HG03460 (cell line): ENCODE measurements around the gene QRFP.

Experiments used
- ATAC-seq: cut with Tn5 transposase; IDR thresholded peaks from one replicate; pipeline ENCODE4 v1.9.1; 2021; ENCODE audit not compliant: unreplicated experiment

The QRFP gene

DNA sequence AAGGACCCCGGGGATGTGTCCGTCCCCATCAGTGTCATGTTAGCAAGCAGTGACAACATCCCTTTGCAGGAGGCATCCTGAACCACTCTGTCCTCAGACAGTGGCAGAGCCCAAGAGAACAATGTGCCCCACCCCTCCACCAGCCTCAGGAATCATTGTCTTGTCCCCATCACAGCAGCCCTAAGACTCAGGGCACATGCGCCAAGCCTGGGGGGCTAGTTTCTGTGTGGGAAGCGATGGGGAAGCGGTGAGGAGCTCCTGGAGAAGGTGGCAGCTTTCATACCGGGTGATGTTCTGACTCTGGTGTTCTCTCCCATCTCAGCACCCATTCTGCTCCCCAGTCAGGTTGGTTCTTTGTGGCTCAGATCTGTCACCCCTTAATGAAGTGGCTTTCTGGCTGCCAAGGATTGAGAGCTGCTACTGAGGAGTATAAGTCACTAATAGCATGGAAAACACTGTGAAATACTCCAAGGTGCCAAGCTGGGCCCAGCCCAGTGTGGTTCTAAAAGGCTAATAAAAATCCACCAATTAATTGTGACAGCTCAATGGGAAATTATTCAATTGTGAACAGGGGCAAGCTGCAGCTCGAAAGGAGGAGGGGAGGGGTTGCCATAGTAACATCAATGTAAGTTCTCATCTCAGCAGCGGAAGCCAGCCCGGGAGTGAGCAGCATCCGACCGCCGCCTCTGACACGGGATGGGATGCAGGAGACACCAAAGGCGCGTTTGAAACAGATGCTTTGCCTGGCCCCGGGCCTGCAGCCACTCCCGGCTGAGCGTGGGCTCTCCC, 4.7 kb downstream of the QRFP start:
- no peak for ATAC-seq

DNA sequence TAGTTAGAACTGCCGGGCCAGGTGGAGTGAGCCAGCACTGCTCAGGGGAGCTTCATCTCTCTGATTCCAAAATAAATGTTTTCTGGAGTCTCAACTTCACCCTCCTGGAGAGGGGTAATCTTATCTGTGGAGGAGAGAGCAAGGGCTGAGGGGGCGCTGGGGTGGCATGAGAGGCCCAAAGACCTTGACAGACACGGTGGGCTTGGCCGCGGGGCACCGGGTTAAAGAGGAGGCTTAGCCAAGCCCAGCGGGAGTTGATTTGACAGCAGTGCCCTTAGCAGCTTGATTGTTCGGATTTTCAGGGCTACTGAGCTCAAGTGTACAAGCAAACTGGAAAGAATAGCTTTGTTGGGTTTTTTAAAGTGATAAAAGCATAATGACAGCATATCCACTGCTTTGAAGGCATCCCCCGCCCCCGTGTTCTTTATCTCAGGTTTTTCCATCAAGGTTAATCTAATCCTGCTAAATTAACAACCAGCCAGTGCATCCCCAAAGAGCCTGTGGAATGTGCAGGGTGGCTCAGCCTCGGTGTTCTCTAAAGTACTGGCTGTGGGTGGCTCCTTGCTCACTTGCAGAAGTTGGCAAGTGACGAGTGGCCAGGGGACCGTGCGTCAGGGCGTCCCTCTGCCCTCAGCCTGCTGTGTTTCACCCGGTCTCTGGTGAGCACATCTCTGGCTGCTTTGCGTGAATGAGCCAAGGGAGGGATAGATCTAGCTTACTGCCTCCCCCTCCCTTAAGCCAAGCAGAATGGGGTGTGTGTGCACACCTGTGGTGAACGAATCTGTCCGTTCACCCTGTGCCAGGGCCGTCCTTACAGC, 5.5 kb downstream of the QRFP start:
- ATAC-seq: no peak

DNA sequence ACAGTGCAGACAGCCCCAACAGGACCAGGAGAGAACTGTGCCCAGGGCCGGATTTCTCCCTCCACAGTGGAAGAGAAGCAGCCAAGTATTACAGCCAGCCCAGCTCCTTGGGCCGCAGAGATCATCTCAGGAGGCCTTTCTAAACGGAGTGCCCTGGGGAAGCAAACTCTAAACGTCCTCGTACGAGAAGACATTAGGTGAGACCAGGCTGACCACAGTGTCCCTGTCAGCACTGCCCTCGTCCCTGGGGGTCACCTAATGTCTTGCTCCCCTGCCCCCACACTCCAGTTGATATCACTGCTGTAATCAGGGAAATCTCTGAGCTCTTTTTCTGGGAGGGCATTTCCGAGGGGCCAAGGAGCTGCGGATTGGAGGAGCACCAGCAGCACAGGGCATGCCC, 6.5 kb downstream of the QRFP start:
- no peak for ATAC-seq

DNA sequence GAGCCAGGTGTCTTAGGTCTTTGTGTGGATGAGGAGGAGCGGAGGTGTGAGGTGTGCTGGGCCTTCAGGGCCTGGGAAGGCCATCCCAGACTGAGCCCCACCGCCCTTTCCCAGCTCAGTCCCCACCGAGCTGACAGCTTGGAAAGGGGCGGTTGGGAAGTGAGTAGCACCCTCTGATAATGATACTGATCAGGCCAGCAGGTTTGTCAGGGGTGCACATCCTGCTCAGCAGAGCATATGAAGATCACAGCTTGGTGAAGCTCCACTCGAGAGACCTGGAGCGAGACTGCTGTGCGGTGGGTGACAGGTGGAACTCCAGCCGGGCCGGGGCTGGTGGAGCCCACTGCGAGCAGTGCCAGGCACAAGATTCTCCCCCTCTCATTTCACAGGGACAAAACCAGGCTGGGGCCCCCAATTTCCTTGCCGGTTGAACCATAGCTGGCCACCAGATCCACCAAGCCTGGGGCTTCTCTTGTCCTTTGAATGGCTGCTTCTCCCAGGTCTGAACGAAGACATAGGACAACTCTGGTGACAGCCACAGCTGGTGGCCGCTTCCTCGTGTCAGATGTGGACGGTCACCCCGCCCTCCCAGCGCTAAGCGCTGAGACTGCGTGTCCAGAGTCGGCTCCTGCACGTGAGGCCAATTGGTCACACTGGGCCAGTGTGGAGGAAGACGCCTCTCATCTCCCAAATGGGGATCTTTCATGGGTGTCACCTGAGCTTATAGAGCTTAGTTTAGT, 8.3 kb downstream of the QRFP start:
- ATAC-seq: no peak

DNA sequence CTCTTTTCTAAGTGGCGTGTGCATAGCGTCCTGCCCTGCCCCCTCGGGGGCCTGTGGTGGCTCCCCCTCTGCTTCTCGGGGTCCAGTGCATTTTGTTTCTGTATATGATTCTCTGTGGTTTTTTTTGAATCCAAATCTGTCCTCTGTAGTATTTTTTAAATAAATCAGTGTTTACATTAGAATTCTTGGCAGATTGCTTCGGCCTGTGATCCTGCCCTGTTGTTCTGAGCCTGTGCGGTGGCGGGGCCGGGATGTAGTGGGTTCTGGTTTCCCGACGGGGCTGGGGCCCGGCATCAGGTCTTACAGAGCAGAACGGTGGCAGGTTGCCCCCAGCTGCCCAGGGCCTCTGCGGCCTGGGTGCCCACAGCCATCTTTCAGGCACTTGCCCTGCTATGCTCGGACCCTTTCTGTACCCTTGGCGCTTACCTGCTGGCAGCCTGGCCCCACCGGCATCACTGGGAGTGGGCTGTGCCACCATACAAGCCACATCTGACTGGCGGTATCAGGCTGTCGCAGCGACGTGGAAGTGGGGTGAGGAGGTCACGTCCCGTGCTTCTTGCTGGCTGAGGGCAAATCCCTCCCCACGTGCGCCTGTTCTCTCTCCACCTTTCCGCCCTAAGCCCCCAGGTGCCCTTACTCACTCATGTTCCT, 9.0 kb downstream of the QRFP start:
- ATAC-seq: no peak

DNA sequence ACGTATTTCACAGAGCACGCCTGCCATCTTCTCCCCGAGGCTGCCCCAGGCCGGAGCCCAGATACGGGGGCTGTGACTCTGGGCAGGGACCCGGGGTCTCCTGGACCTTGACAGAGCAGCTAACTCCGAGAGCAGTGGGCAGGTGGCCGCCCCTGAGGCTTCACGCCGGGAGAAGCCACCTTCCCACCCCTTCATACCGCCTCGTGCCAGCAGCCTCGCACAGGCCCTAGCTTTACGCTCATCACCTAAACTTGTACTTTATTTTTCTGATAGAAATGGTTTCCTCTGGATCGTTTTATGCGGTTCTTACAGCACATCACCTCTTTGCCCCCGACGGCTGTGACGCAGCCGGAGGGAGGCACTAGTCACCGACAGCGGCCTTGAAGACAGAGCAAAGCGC, 9.6 kb downstream of the QRFP start:
- ATAC-seq: no peak

DNA sequence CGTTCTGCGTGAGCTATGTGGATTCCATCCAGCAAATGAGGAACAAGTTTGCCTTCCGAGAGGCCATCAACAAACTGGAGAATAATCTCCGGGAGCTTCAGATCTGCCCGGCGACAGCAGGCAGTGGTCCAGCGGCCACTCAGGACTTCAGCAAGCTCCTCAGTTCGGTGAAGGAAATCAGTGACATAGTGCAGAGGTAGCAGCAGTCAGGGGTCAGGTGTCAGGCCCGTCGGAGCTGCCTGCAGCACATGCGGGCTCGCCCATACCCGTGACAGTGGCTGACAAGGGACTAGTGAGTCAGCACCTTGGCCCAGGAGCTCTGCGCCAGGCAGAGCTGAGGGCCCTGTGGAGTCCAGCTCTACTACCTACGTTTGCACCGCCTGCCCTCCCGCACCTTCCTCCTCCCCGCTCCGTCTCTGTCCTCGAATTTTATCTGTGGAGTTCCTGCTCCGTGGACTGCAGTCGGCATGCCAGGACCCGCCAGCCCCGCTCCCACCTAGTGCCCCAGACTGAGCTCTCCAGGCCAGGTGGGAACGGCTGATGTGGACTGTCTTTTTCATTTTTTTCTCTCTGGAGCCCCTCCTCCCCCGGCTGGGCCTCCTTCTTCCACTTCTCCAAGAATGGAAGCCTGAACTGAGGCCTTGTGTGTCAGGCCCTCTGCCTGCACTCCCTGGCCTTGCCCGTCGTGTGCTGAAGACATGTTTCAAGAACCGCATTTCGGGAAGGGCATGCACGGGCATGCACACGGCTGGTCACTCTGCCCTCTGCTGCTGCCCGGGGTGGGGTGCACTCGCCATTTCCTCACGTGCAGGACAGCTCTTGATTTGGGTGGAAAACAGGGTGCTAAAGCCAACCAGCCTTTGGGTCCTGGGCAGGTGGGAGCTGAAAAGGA, 10.9 kb downstream of the QRFP start:
- ATAC-seq: no peak

DNA sequence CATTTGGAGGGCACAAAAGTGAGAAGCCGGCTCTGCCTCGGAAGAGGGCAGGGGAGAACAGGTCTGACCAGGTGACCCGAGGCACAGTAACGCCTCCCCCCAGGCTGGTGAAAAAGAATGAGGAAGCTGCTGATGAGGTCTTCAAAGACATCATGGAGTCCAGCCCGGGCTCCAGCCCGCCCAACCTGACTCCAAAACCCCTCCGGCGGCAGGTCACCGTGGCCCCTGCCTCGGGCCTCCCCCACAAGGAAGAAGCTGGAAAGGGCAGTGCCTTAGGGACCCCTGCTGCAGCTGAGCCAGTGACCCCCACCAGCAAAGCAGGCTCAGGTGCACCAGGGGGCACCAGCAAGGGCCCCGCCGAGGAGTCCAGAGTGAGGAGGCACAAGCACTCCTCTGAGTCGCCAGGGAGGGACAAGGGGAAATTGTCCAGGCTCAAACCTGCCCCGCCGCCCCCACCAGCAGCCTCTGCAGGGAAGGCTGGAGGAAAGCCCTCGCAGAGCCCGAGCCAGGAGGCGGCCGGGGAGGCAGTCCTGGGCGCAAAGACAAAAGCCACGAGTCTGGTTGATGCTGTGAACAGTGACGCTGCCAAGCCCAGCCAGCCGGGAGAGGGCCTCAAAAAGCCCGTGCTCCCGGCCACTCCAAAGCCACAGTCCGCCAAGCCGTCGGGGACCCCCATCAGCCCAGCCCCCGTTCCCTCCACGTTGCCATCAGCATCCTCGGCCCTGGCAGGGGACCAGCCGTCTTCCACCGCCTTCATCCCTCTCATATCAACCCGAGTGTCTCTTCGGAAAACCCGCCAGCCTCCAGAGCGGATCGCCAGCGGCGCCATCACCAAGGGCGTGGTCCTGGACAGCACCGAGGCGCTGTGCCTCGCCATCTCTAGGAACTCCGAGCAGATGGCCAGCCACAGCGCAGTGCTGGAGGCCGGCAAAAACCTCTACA, 11.8 kb downstream of the QRFP start:
- ATAC-seq: no peak

DNA sequence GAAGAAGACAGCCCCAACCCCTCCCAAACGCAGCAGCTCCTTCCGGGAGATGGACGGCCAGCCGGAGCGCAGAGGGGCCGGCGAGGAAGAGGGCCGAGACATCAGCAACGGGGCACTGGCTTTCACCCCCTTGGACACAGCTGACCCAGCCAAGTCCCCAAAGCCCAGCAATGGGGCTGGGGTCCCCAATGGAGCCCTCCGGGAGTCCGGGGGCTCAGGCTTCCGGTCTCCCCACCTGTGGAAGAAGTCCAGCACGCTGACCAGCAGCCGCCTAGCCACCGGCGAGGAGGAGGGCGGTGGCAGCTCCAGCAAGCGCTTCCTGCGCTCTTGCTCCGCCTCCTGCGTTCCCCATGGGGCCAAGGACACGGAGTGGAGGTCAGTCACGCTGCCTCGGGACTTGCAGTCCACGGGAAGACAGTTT, 12.5 kb downstream of the QRFP start:
- no peak for ATAC-seq

DNA sequence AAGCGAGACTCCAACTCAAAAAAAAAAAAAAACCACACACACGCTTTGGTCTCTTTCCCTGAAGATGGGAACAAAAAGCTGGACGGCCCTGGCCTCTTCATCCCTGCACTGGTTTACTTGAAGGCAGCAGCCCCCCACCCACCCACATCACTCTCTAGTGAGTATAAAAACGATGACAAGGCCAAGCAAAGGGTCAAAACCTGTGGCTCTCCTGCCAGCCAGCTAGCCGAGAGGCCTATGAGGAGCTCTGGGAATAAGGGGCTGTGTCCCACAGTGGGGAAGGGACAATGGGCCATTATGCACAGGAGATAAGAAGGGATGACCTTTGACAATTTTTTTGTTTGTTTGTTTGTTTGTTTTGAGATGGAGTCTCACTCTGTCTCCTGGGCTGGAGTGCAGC, 13.1 kb downstream of the QRFP start:
- ATAC-seq: no peak

DNA sequence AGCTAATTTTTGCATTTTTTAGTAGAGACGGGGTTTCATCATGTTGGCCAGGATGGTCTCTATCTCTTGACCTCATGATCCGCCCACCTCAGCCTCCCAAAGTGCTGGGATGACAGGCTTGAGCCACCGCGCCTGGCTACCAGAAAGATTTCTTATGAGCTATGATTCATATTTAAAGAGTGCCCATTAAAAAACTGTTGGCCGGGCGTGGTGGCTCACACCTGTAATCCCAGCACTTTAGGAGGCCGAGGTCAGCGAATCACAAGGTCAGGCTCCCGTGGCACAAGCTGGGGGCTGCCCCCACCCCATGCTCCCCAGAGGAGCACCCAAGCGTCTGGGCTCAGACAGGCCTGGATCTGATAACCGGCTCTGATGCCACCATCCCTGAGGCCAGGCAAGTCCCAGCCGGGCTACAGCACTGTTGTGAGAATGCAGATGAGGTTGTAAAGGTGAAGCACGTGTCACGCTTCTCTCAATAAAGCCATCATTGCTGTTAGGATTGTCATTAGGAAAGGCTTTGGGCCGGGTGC, 13.9 kb downstream of the QRFP start:
- ATAC-seq: no peak

DNA sequence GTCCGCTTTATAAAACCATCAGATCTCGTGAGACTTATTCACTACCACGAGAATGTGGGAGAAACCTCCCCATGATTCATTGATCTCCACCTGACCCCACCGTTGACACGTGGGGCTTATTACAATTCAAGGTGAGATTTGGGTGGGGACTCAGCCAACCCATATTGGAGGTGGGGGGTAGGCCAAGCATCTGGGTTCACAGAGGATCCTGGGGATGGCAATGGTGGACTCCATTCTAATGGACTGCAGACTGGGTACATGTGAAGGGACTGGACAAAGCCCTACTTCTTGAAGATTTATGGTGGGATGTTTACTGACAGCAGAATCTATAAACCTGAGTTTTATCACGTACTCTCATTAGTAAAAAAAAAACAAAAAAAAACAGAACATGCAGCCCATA, 15.1 kb downstream of the QRFP start:
- ATAC-seq: no peak

DNA sequence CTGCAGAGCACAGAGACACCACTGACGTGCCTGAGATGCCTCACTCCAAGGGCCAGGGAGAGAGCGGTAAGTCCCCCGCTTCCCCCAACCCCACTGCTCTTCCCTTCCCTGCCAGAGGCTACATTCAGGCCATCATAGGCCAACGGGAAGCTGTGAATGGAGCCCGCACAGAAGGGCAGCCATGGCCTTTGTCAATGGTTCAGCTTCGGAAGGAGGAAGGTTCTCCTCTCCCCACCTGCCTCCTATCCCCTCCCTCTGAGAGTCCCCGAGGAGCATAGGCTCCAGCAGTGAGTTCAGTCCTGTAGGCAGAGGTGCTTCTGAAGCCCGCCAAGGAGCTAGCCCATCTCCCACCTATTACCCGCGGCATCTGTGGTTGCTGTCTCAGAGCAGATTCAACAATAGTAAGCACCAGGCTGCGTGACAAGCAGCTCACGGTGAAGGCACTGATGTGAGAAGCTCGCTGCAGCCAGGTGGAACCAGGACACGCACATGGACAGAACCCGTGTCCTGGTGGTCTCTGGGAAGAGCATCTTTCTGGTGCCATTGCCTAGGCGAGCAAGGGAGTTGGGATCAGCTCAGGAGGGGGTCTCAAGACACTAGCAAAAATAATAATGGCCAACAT, 15.9 kb downstream of the QRFP start:
- no peak for ATAC-seq

DNA sequence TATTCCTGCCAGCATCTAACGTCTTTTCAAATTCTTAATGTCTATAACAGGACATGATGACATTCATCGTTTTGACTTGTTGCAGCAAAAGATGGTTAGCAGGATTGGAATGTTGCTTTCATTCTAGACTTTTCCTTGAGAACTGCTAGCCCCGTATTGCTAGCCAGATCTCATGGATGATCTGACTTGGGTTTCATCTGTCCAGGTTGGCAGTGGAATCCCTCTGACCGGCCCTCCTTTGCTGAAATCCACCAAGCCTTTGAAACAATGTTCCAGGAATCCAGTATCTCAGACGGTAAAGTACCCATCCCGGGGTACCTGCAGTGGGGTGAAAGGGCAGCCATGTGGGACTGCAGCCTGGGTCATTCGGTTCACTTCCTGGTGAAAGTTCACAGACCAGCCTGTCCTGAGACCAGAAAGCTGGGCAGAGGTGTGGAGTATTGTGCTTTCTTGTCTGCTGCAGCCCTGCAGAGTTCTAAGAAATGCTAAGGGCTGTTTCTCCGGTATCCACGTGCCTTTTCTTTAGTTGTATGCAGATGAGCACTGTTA, 16.7 kb downstream of the QRFP start:
- ATAC-seq: no peak

DNA sequence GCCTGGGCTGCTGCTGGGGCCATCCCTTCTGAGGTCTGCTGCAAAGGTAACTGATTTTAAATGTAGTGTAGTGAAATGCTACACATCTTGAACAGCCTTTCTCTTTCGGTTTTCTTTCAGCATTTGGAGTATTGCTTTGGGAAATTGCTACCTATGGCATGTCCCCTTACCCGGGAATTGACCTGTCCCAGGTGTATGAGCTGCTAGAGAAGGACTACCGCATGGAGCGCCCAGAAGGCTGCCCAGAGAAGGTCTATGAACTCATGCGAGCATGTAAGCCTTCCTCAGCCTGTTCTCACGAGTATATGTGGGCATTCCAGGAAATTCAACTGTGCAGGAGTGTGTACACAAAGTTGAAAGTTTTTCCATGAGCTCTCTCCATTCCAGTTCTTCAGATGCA, 18.3 kb downstream of the QRFP start:
- ATAC-seq: no peak

DNA sequence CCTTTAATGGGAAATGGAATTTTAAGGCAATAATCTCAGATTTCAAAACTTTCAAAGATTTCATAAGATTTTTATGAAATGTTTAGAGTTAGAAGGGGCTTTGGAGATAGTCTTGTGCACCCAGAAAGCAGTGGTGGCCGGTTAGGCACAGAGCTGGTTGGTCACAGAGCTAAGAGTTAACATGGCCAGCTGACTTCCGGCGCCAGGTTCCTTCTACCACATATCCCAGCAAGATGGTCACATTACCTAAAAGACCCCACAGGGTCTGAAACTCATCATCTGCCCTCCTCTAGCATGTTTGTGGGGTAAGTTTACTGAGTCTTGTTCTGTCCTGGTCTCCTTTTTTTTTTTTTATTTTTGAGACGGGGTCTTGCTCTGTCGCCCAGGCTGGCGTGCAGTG, 19.3 kb downstream of the QRFP start:
- no peak for ATAC-seq

DNA sequence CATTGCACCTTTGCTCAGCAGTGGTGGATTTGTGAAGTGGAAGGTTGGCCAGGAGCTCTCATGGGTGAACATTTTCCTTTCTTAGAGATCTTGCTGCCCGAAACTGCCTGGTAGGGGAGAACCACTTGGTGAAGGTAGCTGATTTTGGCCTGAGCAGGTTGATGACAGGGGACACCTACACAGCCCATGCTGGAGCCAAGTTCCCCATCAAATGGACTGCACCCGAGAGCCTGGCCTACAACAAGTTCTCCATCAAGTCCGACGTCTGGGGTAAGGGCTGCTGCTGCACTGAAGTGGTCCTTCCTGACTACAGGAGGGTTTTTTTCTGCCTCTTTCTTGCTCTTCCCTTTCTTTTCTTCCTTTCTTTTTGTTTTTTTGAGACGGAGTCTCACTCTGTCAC, 21.8 kb downstream of the QRFP start:
- ATAC-seq: no peak

DNA sequence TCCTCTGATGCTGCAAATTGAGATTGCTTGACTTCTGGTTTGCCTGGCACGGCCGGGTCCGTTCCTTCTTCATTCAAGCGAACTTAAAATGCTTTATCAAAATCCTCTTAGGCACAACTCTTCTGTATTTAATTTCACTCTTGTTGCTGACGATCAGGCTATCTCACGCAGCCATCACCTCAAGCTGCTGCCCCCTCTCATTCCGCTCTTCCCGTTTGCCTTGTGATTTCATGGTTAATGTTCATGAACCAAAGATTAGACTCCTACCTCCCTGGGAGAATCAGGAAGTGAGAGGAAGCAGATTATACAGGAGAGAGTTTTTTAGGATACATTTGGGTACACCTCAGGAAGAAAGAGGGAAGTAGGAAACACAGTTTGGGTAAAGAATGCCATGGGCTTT, 22.6 kb downstream of the QRFP start:
- no peak for ATAC-seq
